Stimulated activated CD8-positive, alpha-beta memory T cell treated with anti-CD3 and anti-CD28 coated beads, Interleukin-12 subunit alpha, Interleukin-12 subunit beta, amount 100 ng/mL, for 24 hours (primary cell): Measurements from ENCODE around the gene SAYSD1.

Experiments used
- DNase-seq: peaks from one replicate; pipeline ENCODE4 v3.0.0-alpha.2; 2020; ENCODE audit errors: extremely low read depth

The SAYSD1 gene

GRCh38 chr6:39058471-39059147 is 56.4 kb downstream of the SAYSD1 start:
- no peak for DNase-seq

- no peak for DNase-seq
Measured at GRCh38 chr6:39057251-39058155, 57.5 kb downstream of the SAYSD1 start.

- no peak for DNase-seq
Measured at GRCh38 chr6:39056681-39057080, 58.3 kb downstream of the SAYSD1 start.

GRCh38 chr6:39056191-39056590 is 58.8 kb downstream of the SAYSD1 start:
- DNase-seq, result no peak

- no peak for DNase-seq
Measured at GRCh38 chr6:39055661-39056060, 59.3 kb downstream of the SAYSD1 start.

GRCh38 chr6:39054577-39055142 is 60.3 kb downstream of the SAYSD1 start:
- no peak for DNase-seq
